GM23248 (cell line): Measurements from ENCODE around the gene LARP1. TPM values are rescaled to one million over a fixed set of nuclear protein-coding genes. Genes with fewer than 3 reads are reported as not detected.
A peak's percentile ranks its signal among the peaks of the same experiment; 100 is the strongest.

Experiments
- DNase-seq: peaks from one replicate; pipeline ENCODE4 v3.0.0-alpha.2; 2015
- H2AFZ ChIP-seq: fragments of 200-600 bp; sonication (generic); 2 replicates; pipeline ENCODE4 v1.6.1; 2016; ENCODE audit warnings: antibody characterized with exemption
- H3F3A ChIP-seq: fragments of 200-600 bp; sonication (generic); 2 replicates; pipeline ENCODE4 v1.6.1; 2016; ENCODE audit warnings: mild to moderate bottlenecking, antibody characterized with exemption, mixed run types; ENCODE audit not compliant: insufficient read depth
- H3K27ac ChIP-seq: fragments of 200-600 bp; sonication (generic); 2 replicates; pipeline ENCODE4 v1.5.1; 2016; ENCODE audit warnings: mild to moderate bottlenecking
- H3K27me3 ChIP-seq: fragments of 200-600 bp; sonication (generic); replicated peaks from 2 replicates; pipeline ENCODE4 v1.6.1; 2016; ENCODE audit warnings: mild to moderate bottlenecking; ENCODE audit not compliant: insufficient read depth
- H3K36me3 ChIP-seq: fragments of 200-600 bp; sonication (generic); 2 replicates; pipeline ENCODE4 v1.6.1; 2016; ENCODE audit warnings: low read depth, mild to moderate bottlenecking
- H3K4me1 ChIP-seq: fragments of 200-600 bp; sonication (generic); 2 replicates; pipeline ENCODE4 v1.6.1; 2016; ENCODE audit warnings: mild to moderate bottlenecking; ENCODE audit not compliant: insufficient read depth
- H3K4me2 ChIP-seq: fragments of 200-600 bp; sonication (generic); one replicate; pipeline ENCODE4 v1.6.1; 2016; ENCODE audit warnings: mild to moderate bottlenecking; ENCODE audit not compliant: unreplicated experiment
- H3K4me3 ChIP-seq: fragments of 200-600 bp; sonication (generic); 2 replicates; pipeline ENCODE4 v1.5.1; 2016; ENCODE audit warnings: mild to moderate bottlenecking
- H3K79me2 ChIP-seq: fragments of 200-600 bp; sonication (generic); 2 replicates; pipeline ENCODE4 v1.6.1; 2016; ENCODE audit warnings: mild to moderate bottlenecking; ENCODE audit not compliant: insufficient read depth
- H3K9ac ChIP-seq: fragments of 200-600 bp; sonication (generic); 2 replicates; pipeline ENCODE4 v1.6.1; 2016; ENCODE audit warnings: mild to moderate bottlenecking
- H3K9me2 ChIP-seq: fragments of 200-600 bp; sonication (generic); 2 replicates; pipeline ENCODE4 v1.6.1; 2016; ENCODE audit warnings: mixed run types, mild to moderate bottlenecking, moderate library complexity; ENCODE audit not compliant: insufficient read depth
- H3K9me3 ChIP-seq: fragments of 200-600 bp; sonication (generic); one replicate; pipeline ENCODE4 v1.6.1; 2017; ENCODE audit warnings: low read depth
- H4K20me1 ChIP-seq: fragments of 200-600 bp; sonication (generic); 2 replicates; pipeline ENCODE4 v1.6.0; 2016; ENCODE audit not compliant: insufficient read depth
- EZH2 ChIP-seq: fragments of 200-600 bp; sonication (generic); IDR thresholded peaks from 2 replicates; pipeline ENCODE4 v1.6.1; 2018; ENCODE audit warnings: antibody characterized with exemption, mild to moderate bottlenecking; ENCODE audit not compliant: insufficient read depth, poor library complexity, severe bottlenecking
- EZH2phosphoT487 ChIP-seq: fragments of 200-600 bp; sonication (generic); IDR thresholded peaks from 2 replicates; pipeline ENCODE4 v1.6.1; 2018; ENCODE audit warnings: antibody characterized with exemption, moderate library complexity, mild to moderate bottlenecking, low read depth; ENCODE audit not compliant: insufficient read depth
- WGBS, 2 experiments: methylation state at CpG; one replicate each; pipeline ENCODE4 v1.1.6; 2015 to 2017; ENCODE audit warnings: low lambda C conversion rate in 2 of 2, low coverage in 1 of 2; ENCODE audit errors: missing lambda C conversion rate in 2 of 2; 5-methylcytosine and 5-hydroxymethylcytosine counted together
- in situ Hi-C: fragments of 300-500 bp; cut with MboI; formaldehyde crosslinking; loops from 2 replicates; pipeline ENCODE4 v1.15.0; 2020
- polyA plus RNA-seq: library from polyadenylated mRNA; unstranded; fragments of >200 nt; fragmentation: Nextera tagmentation; extraction: Ambion mirVana; gene quantifications from 2 replicates; pipeline ENCODE4 v1.2.1, GENCODE V29; 2016
- total RNA-seq: library from RNA; depleted of rRNA; stranded (reverse); fragments of >200 nt; shearing (Covaris generic); gene quantifications from 2 replicates; pipeline ENCODE4 v1.2.3, GENCODE V29; 2014

Gene LARP1
- total and polyA plus RNA-seq, 2 experiments from 2014 or later: 33.8 to 59.9 TPM

DNA sequence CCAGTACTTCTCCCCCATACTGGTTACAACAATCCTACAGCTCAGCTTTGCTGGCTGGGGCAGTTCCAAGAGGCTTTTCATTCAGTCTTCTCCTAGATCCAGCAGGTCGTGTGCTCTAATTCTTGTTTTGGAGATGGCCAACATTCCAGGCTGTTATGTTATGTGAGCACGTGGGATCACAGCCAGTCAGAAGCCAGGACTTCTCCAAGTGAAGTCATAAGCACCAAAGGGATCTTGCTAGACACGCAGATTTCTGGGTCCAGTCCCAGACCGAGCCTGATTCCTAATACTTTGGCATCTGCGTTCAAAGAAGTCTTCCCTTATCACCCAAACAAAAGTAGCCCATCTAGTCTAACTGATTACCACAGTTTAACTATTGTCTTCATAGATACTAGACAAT lies 1.4 kb upstream of the LARP1 start:
- Histone ChIP-seq H3K79me2 (peaks cover 34% of the 10 kb centered on the region), H3K27ac (peak overlapping the region; percentile 94), H2AFZ (peak overlapping the region; percentile 87), H3K9me3 (no peaks in the 10 kb centered on the region), H3K9ac (peak overlapping the region; percentile 96), H3K36me3 (no peaks in the 10 kb centered on the region), H3K4me3 (peak overlapping the region; percentile 75), H3K4me2 (peak overlapping the region; percentile 88), H4K20me1 (peaks cover 9% of the 10 kb centered on the region; the same call in 1 of the 2 replicates), H3K4me1 (peaks cover 21% of the 10 kb centered on the region), H3K27me3 (no peaks in the 10 kb centered on the region), H3F3A (peaks cover 27% of the 10 kb centered on the region), H3K9me2 (no peaks in the 10 kb centered on the region)
- WGBS, 2 experiments: 0 to 3% methylated on average over 5 of the region's 5 CpGs
- in situ Hi-C loops: no loop called here
- DNase-seq: peak; percentile 98
- TF ChIP-seq EZH2 (no peak), EZH2phosphoT487 (no peak)

DNA sequence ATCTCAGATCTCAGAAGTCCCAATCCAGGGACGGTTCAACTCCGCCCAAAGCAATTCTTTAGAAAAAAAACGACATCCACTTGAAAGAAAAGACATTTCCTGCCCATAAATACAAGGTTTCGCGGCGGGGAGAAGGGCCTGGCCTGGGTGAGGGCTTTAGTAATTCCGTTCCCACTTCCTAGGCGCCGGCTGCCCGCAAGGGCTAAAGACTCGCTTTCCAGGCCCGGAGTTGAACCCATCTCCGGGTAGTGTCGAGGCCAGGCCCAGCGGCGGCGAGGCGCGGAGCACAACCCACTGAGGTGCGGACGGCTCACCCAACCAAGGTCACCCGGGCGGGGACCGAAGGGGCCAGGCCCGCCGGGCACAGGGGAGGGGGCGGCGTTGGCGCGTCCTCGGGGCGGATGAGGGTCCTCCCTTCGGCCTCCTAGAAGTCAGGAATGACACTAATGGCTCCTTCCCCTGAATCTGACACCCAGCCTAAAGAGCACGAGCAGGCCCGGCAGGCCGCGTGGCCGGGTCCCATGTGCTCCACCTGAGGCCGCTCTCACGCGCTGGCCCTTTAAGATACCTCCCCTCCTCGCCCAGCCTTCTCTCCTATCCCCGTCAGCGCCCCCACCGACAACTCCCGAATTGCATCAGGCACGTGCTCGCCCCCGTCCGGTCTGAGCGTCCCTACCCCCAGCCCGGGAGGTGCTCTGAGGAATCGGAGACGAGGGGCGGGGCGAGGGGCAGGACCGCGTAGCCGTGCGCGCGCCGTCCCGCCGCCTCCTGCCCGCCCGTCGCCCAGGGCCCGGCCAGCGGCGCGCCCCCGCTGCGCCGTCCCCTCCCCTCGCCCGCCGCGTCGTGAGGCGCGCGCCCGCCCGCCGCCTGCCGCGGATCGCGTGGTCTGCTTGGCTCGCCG lies 467 bp upstream of the LARP1 start:
- Histone ChIP-seq H4K20me1 (peaks cover 18% of the 10 kb centered on the region), H3K9me3 (no peaks in the 10 kb centered on the region), H3K4me1 (peaks cover 30% of the 10 kb centered on the region), H3K27ac (peak overlapping the region; percentile 94), H3K4me2 (peak overlapping the region; percentile 88), H3K9me2 (no peaks in the 10 kb centered on the region), H3K9ac (peak overlapping the region; percentile 96), H3K27me3 (no peaks in the 10 kb centered on the region), H3F3A (peaks cover 30% of the 10 kb centered on the region), H2AFZ (peak overlapping the region; percentile 87), H3K36me3 (no peaks in the 10 kb centered on the region), H3K4me3 (peak overlapping the region; percentile 86), H3K79me2 (peaks cover 43% of the 10 kb centered on the region)
- in situ Hi-C loops: no loop called here
- DNase-seq: peak; percentile 100
- no peak for TF ChIP-seq EZH2phosphoT487
- TF ChIP-seq EZH2: no peak
- 1 to 2% methylated on average over 61 to 68 of the region's 92 CpGs for WGBS, 2 experiments

DNA sequence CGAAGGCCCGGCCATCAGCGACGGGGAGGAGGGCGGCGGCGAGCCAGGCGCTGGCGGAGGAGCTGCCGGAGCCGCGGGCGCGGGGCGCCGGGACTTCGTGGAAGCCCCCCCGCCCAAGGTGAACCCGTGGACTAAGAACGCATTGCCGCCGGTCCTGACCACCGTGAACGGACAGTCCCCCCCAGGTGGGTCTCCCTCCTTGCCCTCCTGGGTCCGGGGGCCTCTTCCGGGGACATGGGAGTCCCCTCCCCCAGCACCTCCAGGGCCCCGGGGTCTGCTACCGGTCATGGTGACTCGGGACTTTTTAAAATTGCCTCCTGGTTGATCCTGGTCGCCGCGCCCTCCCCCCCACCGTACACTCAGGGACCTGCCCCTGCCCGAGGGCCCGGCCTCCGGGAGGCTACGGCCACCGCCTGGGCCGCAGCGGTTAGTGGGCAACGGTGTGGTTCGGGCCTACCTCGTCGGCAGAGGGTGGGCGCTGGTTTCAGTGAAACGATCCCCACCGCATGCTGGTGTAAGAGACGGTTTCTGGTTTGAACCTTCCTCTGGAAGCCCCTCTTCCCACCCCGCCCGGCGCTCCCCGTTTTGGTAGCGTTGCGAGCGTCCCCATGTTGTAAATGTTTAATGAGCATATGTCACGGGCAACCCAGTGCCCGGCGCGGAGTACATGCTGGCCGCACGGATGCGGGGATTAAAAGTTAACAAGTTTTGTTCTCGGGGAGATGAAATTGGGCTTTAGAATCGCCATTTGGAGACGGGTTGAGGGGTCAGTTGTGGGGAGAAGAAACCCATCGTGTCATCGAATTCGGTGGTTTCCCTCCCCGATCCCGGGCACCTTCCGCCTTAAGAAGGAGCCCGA lies 1.1 kb downstream of the LARP1 start:
- in situ Hi-C loops: no loop called here
- peak overlapping the region; percentile 94 for H3K9ac ChIP-seq
- H3K36me3 ChIP-seq: no peaks in the 10 kb centered on the region
- H3K27me3 ChIP-seq: no peaks in the 10 kb centered on the region
- peaks cover 42% of the 10 kb centered on the region for H3K4me1 ChIP-seq
- H3K4me3 ChIP-seq: peak overlapping the region; percentile 86
- 1 to 2% methylated on average over 50 to 52 of the region's 72 CpGs for WGBS, 2 experiments
- peaks cover 33% of the 10 kb centered on the region for H4K20me1 ChIP-seq
- TF ChIP-seq EZH2phosphoT487 (no peak), EZH2 (no peak)
- peak; percentile 65 for DNase-seq
- H3K79me2 ChIP-seq: peaks cover 58% of the 10 kb centered on the region
- peaks cover 30% of the 10 kb centered on the region for H3F3A ChIP-seq
- H2AFZ ChIP-seq: peak overlapping the region; percentile 63
- H3K27ac ChIP-seq: peak overlapping the region; percentile 72
- peak overlapping the region; percentile 78 for H3K4me2 ChIP-seq
- H3K9me2 ChIP-seq: no peaks in the 10 kb centered on the region
- H3K9me3 ChIP-seq: no peaks in the 10 kb centered on the region
